Progenitor cell of endocrine pancreas (in vitro differentiated cells): Measurements from ENCODE around the gene SLC1A4. TPM values are rescaled to one million over a fixed set of nuclear protein-coding genes. Genes with fewer than 3 reads are reported as not detected.

Experiments used
- DNase-seq: peaks from one replicate; pipeline ENCODE4 v3.0.0; 2021; ENCODE audit warnings: low spot score; ENCODE audit not compliant: unreplicated experiment
- H3K27ac Mint-ChIP-seq: 2 replicates; pipeline ENCODE4 v1.8.0; 2021; ENCODE audit warnings: mild to moderate bottlenecking, moderate library complexity, mixed read lengths
- H3K27me3 Mint-ChIP-seq: 2 replicates; pipeline ENCODE4 v1.8.0; 2021; ENCODE audit warnings: mixed read lengths
- H3K36me3 Mint-ChIP-seq: 2 replicates; pipeline ENCODE4 v1.8.0; 2022; ENCODE audit warnings: mixed read lengths; ENCODE audit not compliant: insufficient read depth
- H3K4me1 Mint-ChIP-seq: 2 replicates; pipeline ENCODE4 v1.8.0; 2021; ENCODE audit warnings: low read depth, mixed read lengths
- H3K4me3 Mint-ChIP-seq: 2 replicates; pipeline ENCODE4 v1.8.0; 2021; ENCODE audit warnings: low read depth, mild to moderate bottlenecking, moderate library complexity, mixed read lengths
- H3K9me3 Mint-ChIP-seq: 2 replicates; pipeline ENCODE4 v1.8.0; 2021; ENCODE audit warnings: low read depth, mixed read lengths
- CTCF ChIP-seq: fragments of 200-600 bp; sonication (generic); IDR thresholded peaks from one replicate; pipeline ENCODE4 v1.5.0; 2021; ENCODE audit warnings: antibody characterized with exemption, mild to moderate bottlenecking; ENCODE audit not compliant: unreplicated experiment
- total RNA-seq: library from RNA; stranded (reverse); gene quantifications from 2 replicates; pipeline ENCODE4 v1.2.1, GENCODE V29; 2021

Gene SLC1A4
- total RNA-seq, 1 donor from 2014 or later, result 12.5 TPM

GRCh38 chr2:65040400-65041261 lies 51.4 kb downstream of the SLC1A4 start:
- Mint-ChIP-seq H3K9me3 (no peaks in the 10 kb centered on the region), H3K36me3 (peaks cover 15% of the 10 kb centered on the region), H3K27me3 (no peaks in the 10 kb centered on the region), H3K4me3 (no peak overlapping the region), H3K4me1 (no peaks in the 10 kb centered on the region), H3K27ac (no peak overlapping the region)
- TF ChIP-seq CTCF, result peak; percentile 84
- peak; percentile 52 for DNase-seq

GRCh38 chr2:65043001-65043400 lies 53.8 kb downstream of the SLC1A4 start:
- Mint-ChIP-seq H3K27ac (no peak overlapping the region), H3K4me3 (no peak overlapping the region), H3K36me3 (peaks cover 21% of the 10 kb centered on the region), H3K9me3 (peaks cover under 1% of the 10 kb centered on the region), H3K27me3 (no peaks in the 10 kb centered on the region), H3K4me1 (no peaks in the 10 kb centered on the region)
- no peak for DNase-seq
- TF ChIP-seq CTCF, result no peak

- H3K4me3 Mint-ChIP-seq, result no peak overlapping the region
- no peak for TF ChIP-seq CTCF
- peaks cover 10% of the 10 kb centered on the region for H3K9me3 Mint-ChIP-seq
- H3K27me3 Mint-ChIP-seq, result no peaks in the 10 kb centered on the region
- no peaks in the 10 kb centered on the region for H3K4me1 Mint-ChIP-seq
- H3K27ac Mint-ChIP-seq, result peak overlapping the region; percentile 61
- DNase-seq, result no peak
- H3K36me3 Mint-ChIP-seq, result peaks cover 27% of the 10 kb centered on the region
Measured at GRCh38 chr2:65044097-65044735, 55.0 kb downstream of the SLC1A4 start.

- Mint-ChIP-seq H3K36me3 (peaks cover 27% of the 10 kb centered on the region), H3K4me1 (peaks cover 2% of the 10 kb centered on the region), H3K9me3 (peaks cover 10% of the 10 kb centered on the region), H3K27me3 (no peaks in the 10 kb centered on the region), H3K27ac (no peak overlapping the region), H3K4me3 (no peak overlapping the region)
- DNase-seq, result no peak
- no peak for TF ChIP-seq CTCF
Measured at GRCh38 chr2:65045651-65046050, 56.5 kb downstream of the SLC1A4 start.

GRCh38 chr2:65046633-65047407 lies 57.6 kb downstream of the SLC1A4 start:
- H3K27me3 Mint-ChIP-seq, result no peaks in the 10 kb centered on the region
- no peak for TF ChIP-seq CTCF
- H3K4me1 Mint-ChIP-seq, result peaks cover 2% of the 10 kb centered on the region
- peaks cover 11% of the 10 kb centered on the region for H3K9me3 Mint-ChIP-seq
- H3K36me3 Mint-ChIP-seq, result peaks cover 27% of the 10 kb centered on the region
- DNase-seq, result no peak
- no peak overlapping the region for H3K4me3 Mint-ChIP-seq
- H3K27ac Mint-ChIP-seq, result no peak overlapping the region
